HepG2 (cell line): Measurements from ENCODE around the gene ASL. TPM values are rescaled to one million over a fixed set of nuclear protein-coding genes. Genes with fewer than 3 reads are reported as not detected.

ENCODE experiments used
- AHR ChIP-seq: IDR thresholded peaks from 2 replicates; pipeline ENCODE4 v1.6.1; 2018; ENCODE audit warnings: missing genetic modification reagents, missing compliant biosample characterization
- ASH2L ChIP-seq: fragments of 300-600, 200-600 bp; sonication (generic); IDR thresholded peaks from 2 replicates; pipeline ENCODE4 v1.7.0; 2017; ENCODE audit warnings: low read depth, mild to moderate bottlenecking, moderate library complexity, mixed read lengths, low read length; ENCODE audit not compliant: insufficient read length
- CAMTA2 ChIP-seq: sonication (generic); formaldehyde crosslinking; IDR thresholded peaks from 2 replicates; pipeline ENCODE4 v1.4.0; 2020; ENCODE audit warnings: mild to moderate bottlenecking, missing genetic modification reagents, borderline replicate concordance
- CENPT ChIP-seq: sonication (generic); formaldehyde crosslinking; IDR thresholded peaks from 2 replicates; pipeline ENCODE4 v1.8.0; 2022; ENCODE audit warnings: low read depth, mild to moderate bottlenecking, moderate library complexity, missing genetic modification reagents
- EHMT2 ChIP-seq: fragments of 200-600 bp; sonication (generic); IDR thresholded peaks from 2 replicates; pipeline ENCODE4 v1.7.0; 2017; ENCODE audit warnings: antibody characterized with exemption, low read depth, low read length, borderline replicate concordance
- FOXA1 ChIP-seq, 2 experiments: fragments of 450-650 bp in 1 of 2; sonication (generic) in 1 of 2; formaldehyde crosslinking in 1 of 2; IDR thresholded peaks; 2 replicates each; pipeline versions ENCODE4 v1.4.0 to v1.6.1; 2016 to 2020; ENCODE audit warnings: missing genetic modification reagents in 1 of 2
- FOXP1 ChIP-seq, 2 experiments: fragments of 450-650 bp in 1 of 2; IDR thresholded peaks; 2 replicates each; pipeline ENCODE4 v1.6.1; 2017 to 2018; ENCODE audit warnings: antibody characterized with exemption in 1 of 2
- GZF1 ChIP-seq: sonication (generic); formaldehyde crosslinking; IDR thresholded peaks from 2 replicates; pipeline ENCODE4 v1.5.1; 2020; ENCODE audit warnings: mild to moderate bottlenecking, missing genetic modification reagents
- KDM4B ChIP-seq: sonication (generic); formaldehyde crosslinking; IDR thresholded peaks from 2 replicates; pipeline ENCODE4 v1.4.0; 2020; ENCODE audit warnings: missing genetic modification reagents
- KLF6 ChIP-seq: IDR thresholded peaks from 2 replicates; pipeline ENCODE4 v1.8.0; 2016; ENCODE audit warnings: missing biosample characterization, missing genetic modification reagents
- MTA3 ChIP-seq: sonication (generic); formaldehyde crosslinking; IDR thresholded peaks from 2 replicates; pipeline ENCODE4 v1.4.0; 2020; ENCODE audit warnings: missing genetic modification reagents
- NAIF1 ChIP-seq: sonication (generic); formaldehyde crosslinking; IDR thresholded peaks from 2 replicates; pipeline ENCODE4 v1.5.0; 2020; ENCODE audit warnings: mild to moderate bottlenecking, missing genetic modification reagents, borderline replicate concordance
- RAD51 ChIP-seq: fragments of 450-650 bp; IDR thresholded peaks from 2 replicates; pipeline ENCODE4 v1.6.1; 2016; ENCODE audit warnings: borderline replicate concordance
- SIX1 ChIP-seq: sonication (generic); formaldehyde crosslinking; IDR thresholded peaks from 2 replicates; pipeline ENCODE4 v1.4.0; 2020; ENCODE audit warnings: missing genetic modification reagents, borderline replicate concordance
- SMYD3 ChIP-seq: sonication (generic); formaldehyde crosslinking; IDR thresholded peaks from 2 replicates; pipeline ENCODE4 v1.8.1; 2023; ENCODE audit warnings: mild to moderate bottlenecking, missing genetic modification reagents
- SP5 ChIP-seq: IDR thresholded peaks from 2 replicates; pipeline ENCODE4 v1.6.1; 2016; ENCODE audit warnings: low read depth, borderline replicate concordance
- ZFP1 ChIP-seq: IDR thresholded peaks from 2 replicates; pipeline ENCODE4 v1.6.1; 2016
- ZFYVE20 ChIP-seq: sonication (generic); formaldehyde crosslinking; IDR thresholded peaks from 2 replicates; pipeline ENCODE4 v1.8.0; 2023; ENCODE audit warnings: low read depth, mild to moderate bottlenecking, moderate library complexity, missing genetic modification reagents, borderline replicate concordance
- ZNF563 ChIP-seq: sonication (generic); formaldehyde crosslinking; IDR thresholded peaks from 2 replicates; pipeline ENCODE4 v1.8.0; 2022; ENCODE audit warnings: mild to moderate bottlenecking, moderate library complexity, missing genetic modification reagents
- ZNF772 ChIP-seq: sonication (generic); formaldehyde crosslinking; IDR thresholded peaks from 2 replicates; pipeline ENCODE4 v1.5.0; 2020; ENCODE audit warnings: mild to moderate bottlenecking, missing genetic modification reagents
- polyA plus RNA-seq, 8 experiments: library from polyadenylated mRNA; depleted of rRNA in 3 of 8; stranded (reverse) in 7 of 8; unstranded in 1 of 8; fragments of >200 nt; fragmentation: Illumina TruSeq in 4 of 8; extraction: Trizol in 4 of 8; gene quantifications; 2 replicates each; pipeline versions ENCODE4 v1.2.1 to v1.2.3, GENCODE V29; 2011 to 2016; ENCODE audit warnings: low read depth in 4 of 8, missing spikeins in 1 of 8, mixed read lengths in 1 of 8; ENCODE audit not compliant: insufficient read depth in 1 of 8
- total RNA-seq, 5 experiments: library from RNA; depleted of rRNA; stranded (reverse); fragments of >200 nt; fragmentation: Illumina TruSeq; extraction: Trizol; gene quantifications; 2 replicates each; pipeline ENCODE4 v1.2.3, GENCODE V29; 2016; ENCODE audit warnings: low read depth in 1 of 5
- TF ChIP-seq, protein P1 (sequence below): sonication (generic); formaldehyde crosslinking; conservative IDR thresholded peaks from 2 replicates; pipeline ENCODE4 v1.4.0; 2020; ENCODE audit warnings: missing genetic modification reagents
- TF ChIP-seq, protein P2 (sequence below): sonication (generic); formaldehyde crosslinking; IDR thresholded peaks from 2 replicates; pipeline ENCODE4 v1.4.0; 2020; ENCODE audit warnings: missing genetic modification reagents
- TF ChIP-seq, protein P3 (sequence below): IDR thresholded peaks from 2 replicates; pipeline ENCODE4 v1.6.1; 2016; ENCODE audit warnings: missing compliant biosample characterization, missing genetic modification reagents, borderline replicate concordance
- TF ChIP-seq, protein P4 (sequence below): sonication (generic); formaldehyde crosslinking; IDR thresholded peaks from 2 replicates; pipeline ENCODE4 v1.4.0; 2020; ENCODE audit warnings: mild to moderate bottlenecking, missing genetic modification reagents
- TF ChIP-seq, protein P5 (sequence below): sonication (generic); formaldehyde crosslinking; IDR thresholded peaks from 2 replicates; pipeline ENCODE4 v1.4.0; 2020; ENCODE audit warnings: missing genetic modification reagents, borderline replicate concordance

ASL gene
- total and polyA plus RNA-seq, 2 of the 13 experiments (the other 11 are each of a cell fraction or from before 2014, with no cell fraction given): 71.4 to 96.5 TPM

DNA sequence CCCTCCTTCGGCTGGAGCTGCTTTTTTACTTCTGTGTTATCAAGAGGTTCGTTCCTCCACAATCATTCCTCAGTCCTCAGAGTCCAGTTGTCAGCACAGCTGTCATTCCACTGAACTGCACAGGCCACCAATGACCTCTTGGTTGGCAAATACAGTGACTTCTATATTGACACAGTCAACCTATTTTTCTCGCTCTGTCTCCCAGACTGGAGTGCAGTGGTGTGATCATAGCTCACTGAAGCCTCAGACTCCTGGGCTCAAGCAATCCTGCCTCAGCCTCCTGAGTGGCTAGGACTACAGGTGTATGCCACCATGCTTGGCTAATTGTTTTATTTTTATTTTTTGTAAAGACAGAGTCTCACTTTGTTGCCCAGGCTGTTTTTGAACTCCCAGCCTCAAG is 66.7 kb downstream of the ASL start (continued):
- TF ChIP-seq, protein P1, sequence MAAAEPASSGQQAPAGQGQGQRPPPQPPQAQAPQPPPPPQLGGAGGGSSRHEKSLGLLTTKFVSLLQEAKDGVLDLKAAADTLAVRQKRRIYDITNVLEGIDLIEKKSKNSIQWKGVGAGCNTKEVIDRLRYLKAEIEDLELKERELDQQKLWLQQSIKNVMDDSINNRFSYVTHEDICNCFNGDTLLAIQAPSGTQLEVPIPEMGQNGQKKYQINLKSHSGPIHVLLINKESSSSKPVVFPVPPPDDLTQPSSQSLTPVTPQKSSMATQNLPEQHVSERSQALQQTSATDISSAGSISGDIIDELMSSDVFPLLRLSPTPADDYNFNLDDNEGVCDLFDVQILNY (CRISPR knock-in tag): no peak
- TF ChIP-seq SMYD3 (CRISPR knock-in tag) (no peak), ZNF563 (CRISPR knock-in tag) (no peak), EHMT2 (no peak), GZF1 (no peak), ZFP1 (CRISPR knock-in tag) (no peak), SP5 (CRISPR knock-in tag) (0 out of 2 replicates have a peak, but pooled peaks have one; percentile 48), KDM4B (no peak), MTA3 (CRISPR knock-in tag) (no peak), AHR (no peak), RAD51 (no peak), CAMTA2 (CRISPR knock-in tag) (no peak), KLF6 (no peak), ZNF772 (no peak), FOXP1 (IDR thresholded peaks at IDR 0.05) (no peak), FOXP1 (CRISPR knock-in tag; IDR thresholded peaks at IDR 0.05) (peak; percentile 58), ZFYVE20 (CRISPR knock-in tag) (no peak), NAIF1 (CRISPR knock-in tag) (no peak), ASH2L (no peak), SIX1 (0 out of 2 replicates have a peak, but pooled peaks have one; percentile 29), FOXA1 (IDR thresholded peaks at IDR 0.05) (peak; percentile 67), FOXA1 (CRISPR knock-in tag; IDR thresholded peaks at IDR 0.05) (peak; percentile 97), CENPT (no peak)
- TF ChIP-seq, protein P2, sequence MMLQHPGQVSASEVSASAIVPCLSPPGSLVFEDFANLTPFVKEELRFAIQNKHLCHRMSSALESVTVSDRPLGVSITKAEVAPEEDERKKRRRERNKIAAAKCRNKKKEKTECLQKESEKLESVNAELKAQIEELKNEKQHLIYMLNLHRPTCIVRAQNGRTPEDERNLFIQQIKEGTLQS (CRISPR knock-in tag): no peak
- TF ChIP-seq, protein P3, sequence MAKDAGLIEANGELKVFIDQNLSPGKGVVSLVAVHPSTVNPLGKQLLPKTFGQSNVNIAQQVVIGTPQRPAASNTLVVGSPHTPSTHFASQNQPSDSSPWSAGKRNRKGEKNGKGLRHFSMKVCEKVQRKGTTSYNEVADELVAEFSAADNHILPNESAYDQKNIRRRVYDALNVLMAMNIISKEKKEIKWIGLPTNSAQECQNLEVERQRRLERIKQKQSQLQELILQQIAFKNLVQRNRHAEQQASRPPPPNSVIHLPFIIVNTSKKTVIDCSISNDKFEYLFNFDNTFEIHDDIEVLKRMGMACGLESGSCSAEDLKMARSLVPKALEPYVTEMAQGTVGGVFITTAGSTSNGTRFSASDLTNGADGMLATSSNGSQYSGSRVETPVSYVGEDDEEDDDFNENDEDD: no peak; the same call in 1 of the 2 replicates
- TF ChIP-seq, protein P4, sequence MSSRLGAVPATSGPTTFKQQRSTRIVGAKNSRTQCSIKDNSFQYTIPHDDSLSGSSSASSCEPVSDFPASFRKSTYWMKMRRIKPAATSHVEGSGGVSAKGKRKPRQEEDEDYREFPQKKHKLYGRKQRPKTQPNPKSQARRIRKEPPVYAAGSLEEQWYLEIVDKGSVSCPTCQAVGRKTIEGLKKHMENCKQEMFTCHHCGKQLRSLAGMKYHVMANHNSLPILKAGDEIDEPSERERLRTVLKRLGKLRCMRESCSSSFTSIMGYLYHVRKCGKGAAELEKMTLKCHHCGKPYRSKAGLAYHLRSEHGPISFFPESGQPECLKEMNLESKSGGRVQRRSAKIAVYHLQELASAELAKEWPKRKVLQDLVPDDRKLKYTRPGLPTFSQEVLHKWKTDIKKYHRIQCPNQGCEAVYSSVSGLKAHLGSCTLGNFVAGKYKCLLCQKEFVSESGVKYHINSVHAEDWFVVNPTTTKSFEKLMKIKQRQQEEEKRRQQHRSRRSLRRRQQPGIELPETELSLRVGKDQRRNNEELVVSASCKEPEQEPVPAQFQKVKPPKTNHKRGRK: no peak
- TF ChIP-seq, protein P5, sequence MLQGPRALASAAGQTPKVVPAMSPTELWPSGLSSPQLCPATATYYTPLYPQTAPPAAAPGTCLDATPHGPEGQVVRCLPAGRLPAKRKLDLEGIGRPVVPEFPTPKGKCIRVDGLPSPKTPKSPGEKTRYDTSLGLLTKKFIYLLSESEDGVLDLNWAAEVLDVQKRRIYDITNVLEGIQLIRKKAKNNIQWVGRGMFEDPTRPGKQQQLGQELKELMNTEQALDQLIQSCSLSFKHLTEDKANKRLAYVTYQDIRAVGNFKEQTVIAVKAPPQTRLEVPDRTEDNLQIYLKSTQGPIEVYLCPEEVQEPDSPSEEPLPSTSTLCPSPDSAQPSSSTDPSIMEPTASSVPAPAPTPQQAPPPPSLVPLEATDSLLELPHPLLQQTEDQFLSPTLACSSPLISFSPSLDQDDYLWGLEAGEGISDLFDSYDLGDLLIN (CRISPR knock-in tag): no peak
